GM18520 (cell line): ENCODE data around the gene BBS5.
"Not testable (repeated sequence)": the region's sequence is repeated elsewhere in the genome, so short reads cannot be mapped to it uniquely, and the experiment has no call there.

Experiments used
- ATAC-seq: cut with Tn5 transposase; IDR thresholded peaks from one replicate; pipeline ENCODE4 v1.9.1; 2021; ENCODE audit not compliant: unreplicated experiment

Gene BBS5

DNA sequence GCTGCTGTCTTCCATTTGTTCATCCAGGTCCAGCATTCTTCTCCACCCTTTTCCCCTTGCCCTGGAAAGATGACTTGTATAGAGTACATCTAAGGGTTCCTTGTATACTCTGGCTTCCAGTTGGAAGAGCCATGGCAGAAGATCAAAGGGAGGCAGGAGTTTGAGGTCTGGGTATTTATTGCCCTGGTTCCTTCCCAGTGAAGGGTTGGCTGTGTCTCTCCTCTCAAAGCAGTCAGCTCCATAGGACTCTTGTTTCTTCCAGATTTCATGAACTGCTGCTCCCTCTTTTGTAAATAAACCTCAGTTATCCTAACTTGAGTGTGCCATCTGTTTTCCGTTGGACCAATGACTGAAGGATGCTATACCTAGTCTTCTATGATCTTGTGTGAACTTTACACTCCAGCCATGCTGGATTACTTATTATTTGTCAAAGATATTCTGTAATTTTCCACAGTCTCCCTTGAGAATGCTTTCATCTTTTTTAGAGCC lies 6.4 kb downstream of the BBS5 start:
- no peak for ATAC-seq

- ATAC-seq: no peak
Observed at GRCh38 chr2:169486487-169486886, 7.2 kb downstream of the BBS5 start.

GRCh38 chr2:169490834-169491233 lies 11.5 kb downstream of the BBS5 start:
- ATAC-seq: no peak

DNA sequence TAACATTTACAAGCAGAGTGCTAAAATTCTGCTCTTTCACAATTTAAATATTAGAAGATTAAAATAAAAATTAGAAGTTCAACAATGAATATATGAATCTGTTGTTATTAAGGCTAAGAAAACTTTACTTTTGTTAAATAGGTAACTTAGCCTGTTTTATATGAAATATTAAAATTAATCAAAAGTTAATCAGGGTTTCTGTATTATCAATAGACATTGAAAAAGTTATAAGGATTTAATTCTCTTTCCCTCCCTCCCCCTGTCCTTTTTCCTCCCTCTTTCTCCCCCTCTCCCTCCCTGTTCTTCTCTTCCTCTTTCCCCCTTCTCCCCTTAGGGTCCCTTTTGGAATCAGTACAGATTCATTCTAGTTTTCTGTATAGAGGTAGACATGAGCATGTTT lies 12.1 kb downstream of the BBS5 start:
- no peak for ATAC-seq

GRCh38 chr2:169493360-169493759 lies 14.1 kb downstream of the BBS5 start:
- ATAC-seq: no peak

DNA sequence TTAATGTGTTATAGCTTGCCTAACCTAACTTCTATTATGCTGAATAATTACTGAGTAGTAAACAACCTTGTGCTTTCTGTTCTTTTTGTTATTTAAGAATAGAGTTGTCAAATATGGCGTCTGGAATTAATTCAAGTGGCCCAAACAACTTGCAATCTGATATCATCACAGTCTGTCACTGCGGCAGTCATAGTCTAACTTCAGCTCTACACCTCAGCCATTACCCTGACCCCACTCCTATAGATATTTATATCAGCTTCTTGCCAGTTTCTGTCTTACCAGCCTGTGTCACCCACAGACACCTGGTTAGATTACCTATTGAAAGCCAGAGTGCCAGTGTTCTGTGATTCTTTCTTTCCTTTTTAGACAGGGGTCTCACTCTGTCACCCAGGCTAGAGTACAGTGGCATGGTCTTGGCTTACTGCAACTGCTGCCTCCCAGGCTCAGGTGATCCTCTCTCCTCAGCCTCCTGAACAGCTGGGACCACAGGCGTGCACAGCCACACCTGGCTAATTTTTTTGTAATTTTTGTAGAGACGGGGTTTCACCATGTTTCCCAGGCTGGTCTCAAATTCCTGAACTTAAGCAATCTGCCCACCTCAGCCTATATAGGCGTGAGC lies 16.1 kb downstream of the BBS5 start:
- ATAC-seq: no peak

DNA sequence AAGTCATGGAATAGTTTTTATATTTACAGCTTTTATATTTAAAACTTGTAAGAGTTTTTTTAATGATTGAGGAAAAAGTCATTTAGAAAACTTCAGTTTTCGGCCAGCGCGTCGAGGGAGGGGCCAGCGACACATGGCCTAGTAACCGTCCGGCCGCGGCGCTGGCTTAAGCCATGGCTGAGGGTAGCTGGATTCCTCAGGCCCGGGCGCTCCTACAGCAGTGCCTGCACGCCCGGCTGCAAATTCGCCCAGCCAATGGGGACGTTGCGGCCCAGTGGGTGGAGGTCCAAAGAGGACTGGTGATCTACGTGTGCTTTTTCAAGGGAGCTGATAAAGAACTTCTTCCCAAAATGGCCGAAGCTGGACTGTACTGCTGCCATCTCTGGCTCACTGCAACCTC lies 25.4 kb downstream of the BBS5 start:
- ATAC-seq: no peak

DNA sequence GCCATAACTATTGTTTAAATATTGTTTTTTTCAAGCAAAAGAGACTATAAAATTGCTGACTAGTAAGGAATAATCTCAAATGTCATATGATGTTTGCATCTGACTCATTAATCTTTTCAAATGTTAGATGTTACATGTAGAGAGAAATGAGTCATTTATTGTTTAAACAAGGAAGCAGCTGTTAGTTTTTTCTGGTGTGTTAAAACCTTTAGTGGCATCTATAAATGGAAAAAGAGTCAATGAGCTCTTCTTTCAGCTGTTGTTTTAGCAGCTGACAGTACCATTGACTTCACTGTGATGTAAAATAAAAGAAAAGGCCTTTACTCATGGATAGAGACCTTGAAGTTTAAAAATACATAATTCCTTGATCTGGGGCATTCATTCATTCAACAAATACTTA lies 28.4 kb downstream of the BBS5 start:
- no peak for ATAC-seq

GRCh38 chr2:169509298-169509885 lies 30.1 kb downstream of the BBS5 start, which contains the start of gene KLHL41:
Gene KLHL41 (plus strand): TSS chr2:169509702. CDS start chr2:169509779, 77 bp downstream.
- ATAC-seq: no peak

- ATAC-seq: no peak
Observed at GRCh38 chr2:169509955-169510354, 30.7 kb downstream of the BBS5 start.

DNA sequence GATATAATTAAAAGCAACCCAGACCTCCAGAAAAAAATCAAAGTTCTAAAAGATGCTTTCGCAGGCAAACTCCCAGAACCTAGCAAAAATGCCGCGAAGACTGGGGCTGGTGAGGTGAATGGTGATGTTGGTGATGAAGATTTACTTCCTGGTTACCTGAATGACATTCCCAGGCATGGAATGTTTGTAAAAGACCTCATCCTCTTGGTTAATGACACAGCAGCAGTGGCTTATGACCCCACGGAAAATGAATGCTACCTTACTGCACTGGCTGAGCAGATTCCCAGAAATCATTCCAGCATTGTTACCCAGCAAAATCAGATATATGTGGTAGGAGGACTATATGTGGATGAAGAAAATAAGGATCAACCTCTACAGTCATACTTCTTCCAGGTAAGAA lies 31.2 kb downstream of the BBS5 start:
- no peak for ATAC-seq

GRCh38 chr2:169511818-169512217 lies 32.5 kb downstream of the BBS5 start:
- no peak for ATAC-seq

DNA sequence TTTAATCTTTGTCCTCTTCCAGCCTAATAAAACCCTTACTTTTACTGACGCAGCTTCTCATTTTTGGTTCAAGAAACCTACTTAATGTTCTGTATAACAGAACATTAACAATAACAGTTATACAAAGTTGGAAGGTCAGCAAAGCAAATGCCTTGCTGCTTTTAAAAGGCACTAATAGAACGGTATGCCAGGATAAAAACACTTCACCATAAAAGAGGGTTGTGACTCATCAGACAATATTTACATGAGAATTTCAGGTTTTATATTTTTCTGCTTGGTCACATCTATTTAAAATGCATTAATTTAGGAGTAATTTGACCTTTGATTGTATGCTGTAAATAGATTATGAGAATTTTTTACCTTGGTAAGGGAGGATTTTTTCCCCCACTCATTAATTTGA lies 33.2 kb downstream of the BBS5 start:
- ATAC-seq: no peak

DNA sequence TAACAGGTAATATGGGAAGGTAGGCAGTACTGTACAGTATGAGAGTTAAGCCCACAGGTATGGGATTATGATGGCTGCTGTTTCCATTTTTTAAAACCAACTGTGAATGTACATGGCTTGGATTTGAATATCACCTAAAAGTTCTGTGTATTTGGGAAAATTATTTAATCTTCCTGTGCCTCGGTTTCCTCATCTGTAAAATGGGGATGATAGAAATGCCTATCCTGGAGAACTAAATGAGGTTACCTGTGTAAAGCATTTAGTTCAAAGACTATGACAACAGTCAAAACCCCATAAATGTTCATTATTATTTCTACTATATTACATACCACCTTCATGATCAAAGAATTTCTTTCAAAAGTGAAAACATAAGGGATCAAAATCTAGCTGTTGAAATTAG lies 33.8 kb downstream of the BBS5 start:
- no peak for ATAC-seq

DNA sequence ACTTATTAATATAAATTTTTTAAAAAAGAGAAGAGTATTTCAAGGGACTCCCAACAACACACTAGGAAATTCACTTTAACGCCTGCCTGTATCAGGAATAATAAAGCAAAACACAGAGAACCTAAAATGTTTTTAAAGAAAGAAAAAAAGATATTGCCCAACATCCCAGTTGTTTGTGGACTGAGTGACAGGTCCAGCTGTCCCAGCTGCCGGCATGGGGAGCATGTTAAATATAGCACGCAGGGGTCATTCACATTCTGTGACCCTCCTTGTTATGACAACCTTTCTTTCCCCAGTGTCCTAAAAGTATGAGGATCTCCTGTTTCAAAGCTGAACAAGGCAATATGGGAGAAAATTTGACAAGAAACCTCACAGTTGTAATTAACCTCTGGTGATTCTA lies 34.6 kb downstream of the BBS5 start:
- no peak for ATAC-seq

- ATAC-seq: not testable (repeated sequence)
Observed at GRCh38 chr2:169514758-169515157, 35.5 kb downstream of the BBS5 start.

- ATAC-seq: not testable (repeated sequence)
Observed at GRCh38 chr2:169516488-169516995, 37.2 kb downstream of the BBS5 start.

- ATAC-seq: no peak
Observed at GRCh38 chr2:169520896-169521295, 41.6 kb downstream of the BBS5 start.

GRCh38 chr2:169523681-169524080 lies 44.4 kb downstream of the BBS5 start:
- no peak for ATAC-seq

GRCh38 chr2:169525434-169525833 lies 46.1 kb downstream of the BBS5 start:
- ATAC-seq: no peak

DNA sequence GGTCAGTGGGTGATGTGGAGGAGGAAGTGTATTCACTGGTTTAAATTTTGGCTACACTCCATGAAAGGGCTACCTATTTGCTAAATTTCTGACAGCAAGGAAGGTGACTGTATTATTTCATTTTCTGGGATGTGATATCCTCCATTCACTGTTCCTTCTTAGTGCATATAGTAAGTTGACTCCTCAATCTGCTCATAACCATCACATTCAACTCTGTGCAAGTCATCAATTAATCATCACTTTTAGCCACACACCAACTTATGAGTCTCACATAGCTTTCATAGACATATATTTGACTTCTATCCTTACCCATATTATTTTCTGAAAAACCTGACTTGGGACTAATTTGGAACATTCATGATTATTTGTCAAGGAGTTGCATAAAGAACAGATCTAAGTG lies 47.2 kb downstream of the BBS5 start:
- ATAC-seq: no peak

- peak; percentile 77 for ATAC-seq
Observed at GRCh38 chr2:169528271-169528701, 49.0 kb downstream of the BBS5 start.

DNA sequence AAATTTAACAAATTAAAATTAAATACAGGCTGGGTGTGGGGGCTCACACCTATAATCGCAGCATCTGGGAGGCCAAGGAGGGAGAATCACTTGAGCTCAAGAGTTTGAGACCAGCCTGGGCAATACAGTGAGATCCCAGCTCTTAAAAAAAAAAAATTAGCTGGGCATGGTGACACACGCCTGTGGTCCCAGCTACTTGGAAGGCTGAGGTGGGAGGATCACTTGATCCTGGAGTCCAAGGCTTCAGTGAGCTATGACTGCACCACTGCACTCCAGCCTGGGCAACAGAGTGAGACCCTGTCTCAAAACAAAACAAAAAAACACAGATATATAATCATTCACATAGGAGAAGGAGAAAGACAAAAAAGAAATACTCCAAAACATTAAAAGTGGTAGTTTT lies 60.2 kb downstream of the BBS5 start:
- not testable (repeated sequence) for ATAC-seq
